Measurements from ENCODE around the gene HCFC1R1.
A peak's percentile ranks its signal among the peaks of the same experiment; 100 is the strongest.

HCFC1R1 gene

DNA sequence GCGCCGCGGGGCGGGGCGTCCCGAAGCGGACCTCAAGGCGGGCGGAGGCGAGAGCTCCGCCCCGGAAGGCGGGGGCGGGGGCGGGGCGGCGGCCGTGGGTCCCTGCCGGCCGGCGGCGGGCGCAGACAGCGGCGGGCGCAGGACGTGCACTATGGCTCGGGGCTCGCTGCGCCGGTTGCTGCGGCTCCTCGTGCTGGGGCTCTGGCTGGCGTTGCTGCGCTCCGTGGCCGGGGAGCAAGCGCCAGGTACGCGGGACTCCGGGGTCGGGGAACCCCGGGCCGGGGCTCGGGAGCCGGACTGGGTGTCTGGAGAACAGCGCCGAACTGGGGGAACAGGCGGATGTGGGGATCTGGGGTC lies 3.5 kb downstream of the HCFC1R1 start, which contains the start of gene TNFRSF12A:
Gene TNFRSF12A, plus strand, starts transcription at position 122 of the 357 bp plus-strand sequence. Its CDS starts 30 bp downstream, at position 152.
- DNase-seq (ENCODE audit: low read depth): peak; percentile 53

DNA sequence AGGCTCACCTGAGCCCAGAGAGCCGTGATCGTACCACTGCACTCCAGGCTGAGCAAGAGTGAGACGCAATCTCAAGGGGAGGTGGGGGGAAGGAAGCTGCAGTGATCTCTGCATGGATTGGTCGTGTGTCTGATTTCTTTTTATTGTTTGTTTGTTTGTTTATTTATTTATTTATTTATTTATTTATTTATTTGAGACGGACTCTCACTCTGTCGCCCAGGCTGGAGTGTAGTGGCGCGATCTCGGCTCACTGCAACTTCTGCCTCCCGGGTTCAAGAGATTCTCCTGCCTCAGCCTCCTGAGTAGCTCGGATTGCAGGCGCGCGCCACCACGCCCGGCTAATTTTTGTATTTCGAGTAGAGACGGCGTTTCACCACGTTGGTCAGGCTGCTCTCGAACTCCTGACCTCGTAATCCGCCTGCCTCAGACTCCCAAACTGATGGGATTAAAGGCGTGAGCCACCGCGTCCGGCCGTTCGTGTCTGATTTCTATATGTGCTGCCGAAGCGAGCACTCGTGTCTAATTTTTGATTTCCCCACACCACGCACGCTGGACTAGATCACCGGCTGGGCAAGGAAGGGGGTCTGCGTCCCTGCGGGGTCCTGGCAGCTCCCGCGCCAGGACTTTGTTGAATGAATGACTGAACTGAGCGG lies 4.0 kb downstream of the HCFC1R1 start:
- no peak for DNase-seq (ENCODE audit: low read depth)

DNA sequence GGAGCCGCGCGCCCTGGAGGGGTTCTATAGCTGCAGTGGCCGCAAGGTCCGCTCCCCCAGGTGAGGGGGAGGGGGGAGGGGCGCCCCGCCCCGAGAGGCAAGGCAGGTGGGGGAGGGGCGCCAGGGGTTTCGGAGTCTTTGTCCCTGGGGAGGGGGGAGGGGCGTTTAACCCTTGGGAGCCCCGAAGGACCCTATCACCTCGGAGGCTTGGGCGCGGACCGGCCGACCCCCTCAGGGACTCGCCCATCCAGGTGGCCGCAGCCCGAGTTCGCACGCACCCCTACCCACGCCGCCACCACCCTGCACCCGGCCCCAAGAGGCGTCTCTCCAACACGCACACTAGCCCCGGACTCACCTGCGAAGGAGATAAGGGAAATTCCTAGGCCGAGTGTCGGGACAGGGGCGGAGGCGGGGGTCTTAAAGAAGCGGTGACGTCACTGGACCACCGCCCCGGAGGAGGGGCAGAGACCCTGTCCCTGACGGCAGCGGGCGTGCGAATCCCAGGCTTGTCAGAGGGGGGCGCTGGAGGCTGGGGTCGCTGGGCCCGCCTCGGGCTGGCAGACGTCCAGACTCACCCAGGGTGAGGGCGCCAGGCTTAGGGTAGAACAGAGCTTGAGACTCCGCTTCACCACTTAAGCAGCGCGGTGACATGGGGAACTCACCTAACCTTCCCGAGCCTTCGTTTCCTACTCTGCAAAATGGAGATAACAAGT lies 5.8 kb downstream of the HCFC1R1 start, which contains the start of gene CLDN6:
Gene CLDN6, minus strand, starts transcription at position 390 of the 713 bp plus-strand sequence. CDS start 2,162 bp downstream, outside the sequence.
- DNase-seq (ENCODE audit: low read depth): no peak

DNA sequence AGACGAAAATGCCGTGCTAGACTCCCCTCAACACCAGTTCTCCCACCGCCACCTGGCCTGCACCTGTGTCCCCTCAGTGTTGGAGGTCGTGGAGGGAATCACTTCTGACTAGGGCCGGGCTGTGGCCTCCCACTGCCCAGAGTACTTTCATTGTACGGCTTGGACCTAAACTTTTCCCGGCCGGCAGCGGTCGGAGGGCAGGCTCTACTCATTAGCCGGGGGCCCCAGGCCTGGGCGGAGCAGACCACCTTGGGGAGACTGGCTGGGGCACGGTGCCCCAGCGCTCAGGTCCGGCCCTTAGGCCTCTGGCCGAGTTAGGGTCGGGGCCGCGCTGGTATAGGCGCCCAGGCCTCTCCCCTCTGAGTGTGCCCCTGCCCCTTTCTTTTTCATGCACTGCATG lies 6.4 kb downstream of the HCFC1R1 start:
- DNase-seq (ENCODE audit: low read depth): no peak

DNA sequence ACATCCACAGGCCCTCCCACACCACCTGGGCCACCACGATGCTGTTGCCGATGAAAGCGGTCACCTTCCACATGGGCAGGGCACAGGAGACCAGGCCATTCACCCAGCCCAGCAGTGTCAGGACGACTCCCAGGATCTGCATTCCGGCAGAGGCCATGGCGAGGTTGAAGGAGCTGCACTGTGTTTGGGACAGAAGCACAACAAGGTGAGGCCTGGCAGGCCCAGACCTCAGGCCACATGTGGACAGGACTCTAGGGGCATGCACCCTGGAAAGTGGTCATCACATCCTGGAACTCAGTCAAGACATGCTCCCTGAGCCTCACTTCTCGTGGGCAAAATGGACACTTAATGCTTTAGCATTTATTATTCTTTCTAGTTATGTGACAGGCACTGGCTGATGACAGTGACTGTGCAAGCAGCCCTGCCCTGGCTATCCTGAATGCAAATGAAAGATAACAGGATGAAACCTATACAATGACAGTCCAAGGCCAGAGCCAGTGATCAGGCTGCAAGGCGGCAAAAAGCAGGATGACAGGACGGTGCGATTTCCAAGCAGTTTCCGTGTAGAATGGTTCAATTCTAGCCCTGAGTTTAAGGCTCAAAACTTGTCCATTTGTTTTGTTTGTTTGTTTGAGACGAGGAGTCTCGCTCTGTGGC lies 7.7 kb downstream of the HCFC1R1 start:
- no peak for DNase-seq (ENCODE audit: low read depth)

DNA sequence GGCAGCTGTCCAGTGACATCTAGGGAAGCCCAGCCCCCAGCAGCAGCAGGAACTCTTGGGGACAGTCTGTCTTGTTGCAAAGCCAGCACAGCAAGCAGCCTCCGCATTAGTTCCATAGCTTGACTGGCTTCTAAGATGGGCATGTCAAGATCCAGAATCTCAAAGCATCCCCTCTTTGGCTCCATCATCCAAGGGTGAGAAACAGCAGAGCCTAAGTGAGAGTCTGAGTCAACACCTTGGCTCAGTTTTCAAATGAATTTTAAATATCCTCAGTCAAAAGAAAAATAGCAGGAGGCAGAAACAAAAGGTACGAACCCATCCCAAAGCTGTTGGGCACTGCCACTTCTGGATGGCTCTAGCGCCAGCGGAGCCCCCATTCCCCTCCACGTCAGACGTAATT lies 8.8 kb downstream of the HCFC1R1 start:
- no peak for DNase-seq (ENCODE audit: low read depth)

DNA sequence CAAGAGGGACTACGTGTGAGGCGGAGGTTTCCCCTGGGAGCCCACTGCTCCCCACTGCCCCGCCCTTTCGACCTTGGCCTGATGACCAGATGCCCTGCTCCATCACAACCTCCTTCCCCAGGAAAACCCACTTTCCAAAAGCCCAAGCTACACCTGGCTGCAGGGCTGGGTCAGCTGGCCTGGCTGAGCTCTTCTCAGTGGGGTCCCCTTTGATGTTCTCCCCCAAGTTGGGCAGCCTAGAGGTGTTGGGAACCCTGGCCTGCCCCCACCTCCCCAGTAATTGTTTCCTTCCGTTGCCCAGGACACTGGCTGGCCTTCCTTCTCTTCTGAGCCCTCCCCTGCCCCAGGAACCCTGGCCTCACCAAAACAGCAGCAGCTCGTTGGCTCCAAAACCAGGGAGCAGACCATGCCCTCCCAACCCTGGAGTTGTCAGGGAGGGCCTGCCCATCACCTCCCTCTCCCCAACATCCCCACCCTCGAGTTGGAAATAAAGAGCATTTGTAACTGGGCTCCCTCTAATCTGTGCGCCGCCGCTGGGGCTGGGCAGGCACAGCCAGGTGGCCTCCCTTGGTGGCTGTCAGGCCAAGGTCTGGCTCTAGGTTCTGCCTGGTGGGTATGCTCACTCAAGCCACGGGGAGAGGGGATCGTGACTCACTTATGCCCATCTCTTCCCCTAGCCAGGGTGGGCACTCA lies 9.6 kb downstream of the HCFC1R1 start:
- no peak for DNase-seq (ENCODE audit: low read depth)

DNA sequence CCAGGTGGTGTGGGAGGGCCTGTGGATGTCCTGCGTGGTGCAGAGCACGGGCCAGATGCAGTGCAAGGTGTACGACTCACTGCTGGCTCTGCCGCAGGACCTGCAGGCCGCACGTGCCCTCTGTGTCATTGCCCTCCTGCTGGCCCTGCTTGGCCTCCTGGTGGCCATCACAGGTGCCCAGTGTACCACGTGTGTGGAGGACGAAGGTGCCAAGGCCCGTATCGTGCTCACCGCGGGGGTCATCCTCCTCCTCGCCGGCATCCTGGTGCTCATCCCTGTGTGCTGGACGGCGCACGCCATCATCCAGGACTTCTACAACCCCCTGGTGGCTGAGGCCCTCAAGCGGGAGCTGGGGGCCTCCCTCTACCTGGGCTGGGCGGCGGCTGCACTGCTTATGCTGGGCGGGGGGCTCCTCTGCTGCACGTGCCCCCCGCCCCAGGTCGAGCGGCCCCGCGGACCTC lies 10.2 kb downstream of the HCFC1R1 start:
- no peak for DNase-seq (ENCODE audit: low read depth)

DNA sequence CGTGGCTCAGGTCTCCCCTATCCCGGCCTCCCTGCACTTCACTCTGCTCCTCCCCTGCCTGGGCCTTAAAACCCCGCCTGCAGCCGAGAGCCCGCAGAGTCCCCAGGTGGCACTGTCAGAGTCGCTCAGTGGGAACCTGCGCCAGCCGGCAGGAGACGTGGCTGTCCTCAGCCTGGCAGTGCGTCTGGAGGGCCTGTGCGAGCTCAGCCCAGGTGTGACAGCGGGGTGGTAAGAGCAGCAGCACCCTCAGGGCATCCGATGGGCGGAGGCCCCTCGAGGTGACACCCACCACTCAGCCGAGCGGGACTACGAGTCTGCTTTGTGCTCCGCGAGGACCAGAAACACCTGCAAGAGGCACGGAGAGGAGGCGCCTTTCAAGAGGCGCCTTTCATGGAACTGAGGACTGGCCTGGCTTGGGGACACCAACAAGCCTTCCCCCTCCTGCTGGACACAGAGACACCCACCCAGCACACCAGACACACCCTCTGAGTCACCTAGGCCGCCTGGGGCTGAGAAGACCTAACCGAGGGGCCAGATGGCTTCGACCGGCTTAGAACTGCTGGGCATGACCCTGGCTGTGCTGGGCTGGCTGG lies 10.8 kb downstream of the HCFC1R1 start, which contains the start of gene CLDN9:
Gene CLDN9, plus strand, starts transcription at position 96 of the 593 bp plus-strand sequence. Its CDS starts 440 bp downstream, at position 536.
- no peak for DNase-seq (ENCODE audit: low read depth)

DNA sequence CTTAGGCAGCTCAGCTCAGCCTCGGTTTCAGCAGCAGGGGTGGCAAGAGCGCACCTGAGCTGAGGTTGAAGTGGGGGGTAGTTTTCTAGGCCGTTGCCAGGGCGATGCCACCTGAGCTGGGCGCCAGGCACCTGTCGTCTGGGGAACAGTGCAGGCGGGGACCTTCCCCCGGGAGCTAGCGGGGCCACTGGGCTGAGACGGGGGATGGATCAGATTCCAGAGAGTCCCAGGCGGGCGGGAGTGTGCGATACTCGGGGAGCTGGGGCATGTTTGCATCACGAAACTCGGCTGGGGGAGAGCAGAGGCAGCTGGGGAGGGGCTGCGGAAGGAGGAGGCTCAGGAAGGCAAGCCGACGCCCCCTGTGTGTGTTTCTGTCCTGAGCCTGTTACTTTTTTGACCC lies 11.5 kb downstream of the HCFC1R1 start:
- no peak for DNase-seq (ENCODE audit: low read depth)

DNA sequence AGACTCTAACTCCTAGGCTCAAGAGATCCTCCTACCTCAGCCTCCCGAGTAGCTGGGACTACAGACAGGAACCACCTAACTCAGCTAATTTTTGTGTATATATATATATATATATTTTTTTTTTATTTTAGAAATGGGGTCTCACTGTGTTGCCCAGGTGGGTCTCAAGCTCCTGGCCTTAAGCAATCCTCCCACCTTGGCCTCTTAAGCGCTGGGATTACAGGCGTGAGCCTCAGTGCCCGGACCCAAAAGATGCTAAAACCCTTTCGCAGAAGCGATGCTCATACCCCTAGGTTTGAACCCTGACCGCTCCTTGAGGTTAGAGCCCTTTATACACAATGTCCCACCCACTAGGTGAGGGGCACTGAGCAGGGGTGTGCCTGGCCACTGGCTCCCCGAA lies 13.2 kb downstream of the HCFC1R1 start:
- no peak for DNase-seq (ENCODE audit: low read depth)

DNA sequence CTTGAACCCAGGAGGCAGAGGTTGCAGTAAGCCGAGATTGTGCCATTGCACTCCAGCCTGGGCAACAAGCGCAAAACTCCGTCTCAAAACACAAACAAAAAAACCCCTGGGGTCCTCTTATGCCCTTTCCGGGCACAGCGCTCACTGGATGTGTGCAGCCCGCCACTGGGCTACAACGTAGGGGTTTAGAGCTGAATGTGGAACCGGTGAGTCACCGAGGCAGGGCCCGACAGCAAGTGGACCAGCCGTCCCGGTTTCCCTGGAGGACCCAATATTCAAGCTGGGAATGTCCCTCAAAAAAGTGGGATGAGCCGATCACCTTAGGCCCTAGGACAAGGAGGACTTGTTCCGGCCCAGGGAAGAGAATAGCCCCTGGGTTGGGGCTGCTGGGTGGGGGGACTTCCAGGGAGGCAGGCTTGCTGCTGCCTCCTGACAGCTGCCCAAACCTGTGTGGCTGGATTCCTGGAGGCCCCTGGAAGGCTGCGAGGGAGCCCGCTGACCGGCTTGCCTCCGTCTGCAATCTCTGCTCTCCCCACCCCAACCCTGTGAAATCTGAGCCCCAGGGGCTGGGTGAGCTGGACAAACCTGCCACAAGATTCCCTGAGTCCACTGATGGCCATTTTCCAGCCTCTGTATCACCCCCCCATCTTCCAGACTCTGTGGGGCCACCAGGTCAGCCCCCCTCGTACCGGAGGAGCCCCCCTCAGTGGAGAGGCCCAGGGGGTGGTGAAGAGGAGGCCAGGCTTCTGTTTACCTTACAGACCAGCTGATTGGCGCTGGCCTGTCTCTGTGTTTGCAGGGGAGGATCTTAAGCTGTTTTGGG lies 14.0 kb downstream of the HCFC1R1 start:
- DNase-seq (ENCODE audit: low read depth): no peak

DNA sequence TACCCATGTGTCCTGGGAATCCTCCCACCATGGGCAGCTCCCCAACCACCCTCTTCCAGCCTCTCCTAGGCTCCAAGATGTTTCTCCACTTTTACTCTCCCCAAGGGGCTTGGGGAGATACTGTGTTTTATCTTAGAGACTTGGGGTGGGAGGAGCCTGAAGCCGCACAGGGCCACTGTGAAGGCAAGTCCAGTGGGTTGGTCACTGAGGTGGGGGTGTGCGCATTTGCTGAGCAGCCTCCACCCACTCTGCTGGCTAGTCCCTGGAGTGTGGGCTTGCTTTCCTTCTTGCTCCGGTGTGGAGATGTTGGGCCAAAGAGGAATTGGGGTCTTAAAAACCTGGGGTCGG lies 15.1 kb downstream of the HCFC1R1 start:
- no peak for DNase-seq (ENCODE audit: low read depth)

DNA sequence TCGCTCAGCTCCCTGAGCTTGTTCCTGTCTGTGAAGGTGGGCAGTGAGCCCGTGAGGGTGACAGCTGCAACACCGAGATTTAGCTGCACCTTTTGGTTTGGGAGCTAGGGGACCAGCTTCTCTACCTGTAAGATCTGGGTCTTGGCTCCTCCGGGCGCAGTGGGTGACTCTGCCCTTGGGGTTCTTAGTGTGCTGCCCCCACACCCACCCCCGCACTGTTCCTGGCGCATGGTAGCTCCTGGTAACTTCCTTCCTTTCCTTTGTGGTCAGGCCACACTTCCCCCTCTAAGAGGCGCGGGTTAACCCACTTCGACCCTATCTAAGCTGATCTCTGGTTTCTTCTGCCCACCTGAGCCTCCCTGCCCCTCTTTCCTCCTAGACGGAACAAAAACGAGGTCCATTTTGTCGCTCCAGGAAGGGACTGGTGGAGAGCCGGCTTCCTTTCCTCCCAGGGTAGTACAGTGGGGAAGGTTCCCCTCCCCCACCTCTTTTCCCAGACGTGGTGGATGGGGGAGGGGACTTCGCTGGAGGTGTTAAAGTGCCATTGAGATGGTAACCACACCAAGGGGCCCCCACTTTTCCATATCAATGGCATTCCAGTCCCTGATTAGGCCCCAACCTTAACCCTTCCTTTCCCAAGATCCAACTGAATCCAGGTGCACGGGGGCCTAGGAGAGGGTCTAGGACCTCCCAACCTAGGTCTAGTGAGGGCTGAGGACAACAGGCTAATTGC lies 15.6 kb downstream of the HCFC1R1 start:
- no peak for DNase-seq (ENCODE audit: low read depth)

DNA sequence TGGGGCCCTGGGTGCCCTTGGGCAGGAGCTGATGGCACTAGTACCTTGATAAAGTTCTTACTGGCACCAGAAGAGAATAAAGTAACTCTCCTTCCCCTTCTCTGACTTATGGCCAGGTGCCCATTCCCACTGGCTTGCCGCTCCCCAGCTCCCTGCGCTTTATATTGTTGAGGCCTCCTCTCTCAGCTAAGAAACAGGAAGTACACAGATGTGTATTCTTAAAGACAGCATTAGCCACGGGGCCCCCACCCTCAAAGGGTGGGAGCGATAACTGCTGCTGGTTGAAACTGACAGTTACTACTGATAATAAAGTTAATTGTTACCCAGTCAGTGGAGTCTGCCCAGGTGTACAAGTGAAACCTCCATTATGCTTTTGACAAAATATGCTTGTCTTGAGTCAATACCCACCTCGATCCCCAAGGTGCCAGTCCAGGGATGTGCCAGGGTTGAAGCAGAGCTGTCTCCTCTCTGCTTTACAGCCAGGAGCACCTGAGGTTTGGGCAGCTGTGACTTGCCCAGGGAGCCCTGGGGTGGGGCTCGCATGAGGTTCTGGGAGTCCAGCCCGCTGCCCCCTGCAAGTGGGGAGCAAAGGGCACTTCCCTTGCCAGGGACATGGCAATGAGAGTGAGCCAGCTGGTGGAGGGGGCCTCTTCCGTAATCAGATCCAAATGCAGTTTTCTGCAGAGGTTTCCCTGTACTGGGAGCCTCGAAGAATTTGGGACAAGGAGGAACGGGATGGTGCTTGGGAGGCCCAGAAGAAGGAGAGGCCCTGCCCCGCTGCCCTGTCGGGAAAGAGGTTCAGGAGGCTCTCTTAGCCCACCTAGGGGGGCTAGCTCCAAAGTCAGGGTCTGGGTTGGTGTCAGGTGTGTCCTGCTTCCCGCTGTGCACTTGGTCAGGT lies 16.4 kb downstream of the HCFC1R1 start:
- DNase-seq (ENCODE audit: low read depth): no peak

DNA sequence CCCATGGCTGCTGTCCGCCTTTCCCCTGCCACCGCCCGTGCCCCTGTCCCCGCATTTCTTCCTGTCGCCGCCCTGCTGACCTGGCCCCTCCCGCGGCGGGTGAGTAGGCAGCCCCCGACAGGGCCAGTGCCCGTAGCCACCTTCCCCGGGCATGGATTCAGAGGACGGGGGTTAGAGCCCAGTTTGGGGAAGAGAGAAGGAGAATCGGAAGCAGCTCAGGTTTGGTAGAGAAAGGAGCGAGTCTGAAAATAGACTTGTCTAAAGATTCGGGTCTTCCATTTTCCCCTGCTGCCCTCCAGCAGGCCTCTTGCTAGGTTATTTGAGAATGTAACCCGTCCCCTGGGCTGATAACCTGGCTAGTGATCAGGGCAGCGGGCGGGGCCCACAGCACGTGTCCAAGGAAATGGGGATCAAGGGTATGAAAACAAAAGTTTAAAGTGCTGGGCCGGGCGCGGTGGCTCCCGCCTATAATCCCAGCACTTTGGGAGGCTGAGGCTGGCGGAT lies 18.9 kb downstream of the HCFC1R1 start:
- DNase-seq (ENCODE audit: low read depth): no peak

DNA sequence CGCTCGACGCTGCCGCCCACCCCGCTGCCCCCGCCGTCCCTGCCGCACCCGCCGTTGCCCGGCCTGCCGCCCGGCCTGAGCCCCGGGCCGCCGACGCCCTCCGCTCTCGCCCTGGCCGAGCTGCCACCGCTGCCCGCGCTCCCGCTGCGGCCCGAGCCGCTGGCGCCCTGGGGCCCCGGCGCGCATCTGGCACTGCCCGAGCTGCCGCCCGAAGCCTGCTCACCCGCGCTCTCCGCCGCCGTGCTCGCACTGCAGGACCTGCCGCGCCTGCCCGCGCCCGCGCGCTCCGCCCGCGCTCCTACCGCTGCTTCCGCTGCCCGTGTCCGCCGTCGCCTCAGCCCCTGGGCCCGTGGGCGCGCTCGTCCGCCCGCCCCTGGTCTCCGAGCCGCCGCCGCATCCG lies 19.4 kb downstream of the HCFC1R1 start:
- no peak for DNase-seq (ENCODE audit: low read depth)

DNA sequence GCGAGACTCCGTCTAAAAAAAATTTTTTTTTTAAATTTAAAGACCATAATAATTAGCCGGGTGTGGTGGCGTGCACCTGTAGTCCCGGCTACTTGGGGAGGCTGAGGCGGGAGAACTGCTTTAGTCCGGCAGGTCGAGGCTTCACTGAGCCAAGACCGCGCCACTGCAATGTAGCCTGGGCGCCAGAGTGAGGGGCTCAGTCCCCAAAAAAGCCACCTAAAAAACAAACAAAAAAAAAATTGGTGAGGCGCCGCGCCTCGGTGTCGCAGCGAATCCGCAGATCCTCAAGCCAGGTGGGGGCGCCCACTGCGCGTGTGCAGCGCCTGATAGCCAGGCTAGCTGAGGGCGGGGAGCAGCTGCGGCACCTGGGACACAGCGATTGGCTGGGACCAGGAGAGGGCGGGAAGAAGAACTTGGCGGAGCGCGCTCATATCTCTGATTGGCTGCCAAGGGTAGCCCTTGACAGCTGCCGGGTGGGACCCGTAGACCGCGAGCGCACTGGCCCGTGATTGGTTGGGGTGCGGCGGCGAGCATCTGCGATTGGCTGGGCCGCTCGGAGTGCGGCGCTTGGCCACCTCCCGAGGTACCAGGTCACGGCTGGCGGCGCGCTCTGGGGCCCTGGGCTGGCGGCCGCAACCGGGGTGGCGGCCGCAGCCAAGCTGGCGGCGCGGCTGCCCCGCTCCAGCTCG lies 20.0 kb downstream of the HCFC1R1 start:
- DNase-seq (ENCODE audit: low read depth): peak; percentile 97

DNA sequence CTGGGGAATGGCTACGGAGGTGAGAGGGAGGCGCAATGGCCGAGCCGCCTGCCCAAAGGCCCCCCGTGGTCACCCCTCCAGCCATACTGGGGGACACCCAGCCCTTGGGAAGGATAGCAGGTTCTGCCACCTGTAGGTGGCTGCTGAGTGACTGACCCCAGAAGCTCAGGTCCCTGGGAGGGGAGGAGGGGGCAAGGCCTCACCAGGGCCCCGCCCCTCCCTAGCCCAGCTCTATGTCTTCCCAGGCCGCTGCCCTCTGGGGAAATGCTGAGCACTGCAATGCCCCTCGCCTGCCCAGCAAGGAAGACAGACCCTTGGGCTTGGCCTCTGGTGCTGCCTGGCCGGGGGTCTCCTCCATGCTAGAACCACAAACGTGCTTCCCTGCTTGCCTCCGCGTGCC lies 22.4 kb downstream of the HCFC1R1 start:
- no peak for DNase-seq (ENCODE audit: low read depth)
